CD4-positive, alpha-beta T cell treated with Interleukin-17A for 4 hours (primary cell): ENCODE measurements around the gene CYP3A4.
"Not testable (repeated sequence)": the region's sequence is repeated elsewhere in the genome, so short reads cannot be mapped to it uniquely, and the experiment has no call there.

ENCODE experiments used
- DNase-seq: peaks from one replicate; pipeline ENCODE4 v3.0.0-alpha.2; 2020; ENCODE audit warnings: mixed read lengths

The CYP3A4 gene

GRCh38 chr7:99791667-99792369 is 7.8 kb upstream of the CYP3A4 start:
- DNase-seq: no peak

GRCh38 chr7:99791021-99791420 is 7.0 kb upstream of the CYP3A4 start:
- no peak for DNase-seq

GRCh38 chr7:99790407-99790806 is 6.4 kb upstream of the CYP3A4 start:
- DNase-seq: no peak

GRCh38 chr7:99789441-99790070 is 5.6 kb upstream of the CYP3A4 start:
- DNase-seq: no peak

GRCh38 chr7:99788554-99788953 is 4.6 kb upstream of the CYP3A4 start:
- DNase-seq: no peak

GRCh38 chr7:99786726-99787335 is 2.8 kb upstream of the CYP3A4 start:
- no peak for DNase-seq

GRCh38 chr7:99785654-99786053 is 1.7 kb upstream of the CYP3A4 start:
- not testable (repeated sequence) for DNase-seq

- DNase-seq: no peak
Observed at GRCh38 chr7:99782012-99782953, 1.7 kb downstream of the CYP3A4 start.

GRCh38 chr7:99780588-99780987 is 3.4 kb downstream of the CYP3A4 start:
- no peak for DNase-seq

GRCh38 chr7:99779949-99780348 is 4.0 kb downstream of the CYP3A4 start:
- no peak for DNase-seq

GRCh38 chr7:99778880-99779279 is 5.1 kb downstream of the CYP3A4 start:
- no peak for DNase-seq

- not testable (repeated sequence) for DNase-seq
Observed at GRCh38 chr7:99773395-99773794, 10.6 kb downstream of the CYP3A4 start.

GRCh38 chr7:99772565-99772964 is 11.4 kb downstream of the CYP3A4 start:
- DNase-seq: no peak

- DNase-seq: not testable (repeated sequence)
Observed at GRCh38 chr7:99769494-99769893, 14.5 kb downstream of the CYP3A4 start.

- no peak for DNase-seq
Observed at GRCh38 chr7:99768471-99768870, 15.5 kb downstream of the CYP3A4 start.

GRCh38 chr7:99767662-99768061 is 16.3 kb downstream of the CYP3A4 start:
- DNase-seq: no peak

GRCh38 chr7:99766484-99767099 is 17.4 kb downstream of the CYP3A4 start:
- no peak for DNase-seq

- DNase-seq: no peak
Observed at GRCh38 chr7:99764478-99764877, 19.5 kb downstream of the CYP3A4 start.

GRCh38 chr7:99762680-99763327 is 21.2 kb downstream of the CYP3A4 start:
- no peak for DNase-seq

GRCh38 chr7:99755085-99755484 is 28.9 kb downstream of the CYP3A4 start:
- DNase-seq: no peak

- no peak for DNase-seq
Observed at GRCh38 chr7:99752356-99752755, 31.6 kb downstream of the CYP3A4 start.
